Fibroblast of lung (primary cell): ENCODE results near the gene GGA3. TPM values are rescaled to one million over a fixed set of nuclear protein-coding genes. Genes with fewer than 3 reads are reported as not detected.
"Not testable (repeated sequence)": the region's sequence is repeated elsewhere in the genome, so short reads cannot be mapped to it uniquely, and the experiment has no call there.

Experiments
- DNase-seq, 2 donors: peaks; one replicate each; pipeline versions ENCODE4 v3.0.0 to v3.0.0-alpha.2; 2010; ENCODE audit warnings: low read depth in 2 of 2
- H2AFZ ChIP-seq: 2 replicates; pipeline ENCODE4 v1.5.1; 2012; ENCODE audit warnings: low read length, control low read depth, inconsistent platforms
- H3K27ac ChIP-seq: 2 replicates; pipeline ENCODE4 v1.5.1; 2011; ENCODE audit warnings: low read length, control low read depth; ENCODE audit not compliant: insufficient read depth
- H3K27me3 ChIP-seq: 2 replicates; pipeline ENCODE4 v1.5.1; 2011; ENCODE audit warnings: mild to moderate bottlenecking, low read length; ENCODE audit not compliant: control insufficient read depth, insufficient read depth
- H3K36me3 ChIP-seq: 2 replicates; pipeline ENCODE4 v1.5.1; 2011; ENCODE audit warnings: low read length; ENCODE audit not compliant: control insufficient read depth, insufficient read depth
- H3K4me1 ChIP-seq: 2 replicates; pipeline ENCODE4 v1.5.1; 2011; ENCODE audit warnings: low read length; ENCODE audit not compliant: control insufficient read depth, insufficient read depth; ENCODE audit errors: extremely low read depth
- H3K4me2 ChIP-seq: 2 replicates; pipeline ENCODE4 v1.5.1; 2011; ENCODE audit warnings: low read length, control low read depth; ENCODE audit not compliant: insufficient read depth; ENCODE audit errors: extremely low read depth
- H3K4me3 ChIP-seq, 4 experiments: fragments of 200-600 bp in 1 of 4; sonication (generic) in 1 of 4; replicated peaks in 1 of 4; 2 replicates each; pipeline ENCODE4 v1.5.1; 2011 to 2016; ENCODE audit warnings: low read length in 4 of 4, low read depth in 3 of 4, mild to moderate bottlenecking in 3 of 4, control low read depth in 2 of 4, inconsistent platforms in 1 of 4, mixed read lengths in 1 of 4; ENCODE audit not compliant: insufficient read depth in 1 of 4; ENCODE audit errors: control extremely low read depth in 1 of 4
- H3K79me2 ChIP-seq: 2 replicates; pipeline ENCODE4 v1.5.1; 2012; ENCODE audit warnings: mild to moderate bottlenecking, low read length, inconsistent platforms; ENCODE audit not compliant: control insufficient read depth, insufficient read depth
- H3K9ac ChIP-seq: 2 replicates; pipeline ENCODE4 v1.5.1; 2011; ENCODE audit warnings: mild to moderate bottlenecking, low read length, control low read depth; ENCODE audit not compliant: insufficient read depth
- H3K9me3 ChIP-seq: 2 replicates; pipeline ENCODE4 v1.5.1; 2012; ENCODE audit warnings: low read depth, low read length; ENCODE audit not compliant: control insufficient read depth, insufficient read depth
- H4K20me1 ChIP-seq: 2 replicates; pipeline ENCODE4 v1.5.1; 2011; ENCODE audit warnings: low read length; ENCODE audit not compliant: control insufficient read depth, insufficient read depth; ENCODE audit errors: extremely low read depth
- EZH2 ChIP-seq: IDR thresholded peaks from 2 replicates; pipeline ENCODE4 v1.5.1; 2012; ENCODE audit warnings: low read length, control low read depth, mild to moderate bottlenecking; ENCODE audit errors: missing control alignments
- polyA plus RNA-seq, 2 donors: library from polyadenylated mRNA; depleted of rRNA in 1 of 2; stranded (reverse) in 1 of 2; unstranded in 1 of 2; fragments of >200 nt; gene quantifications; 2 replicates each; pipeline ENCODE4 v1.2.1, GENCODE V29; 2011 to 2012; ENCODE audit warnings: missing spikeins in 1 of 2
- total RNA-seq: library from RNA; depleted of rRNA; stranded (reverse); fragments of >200 nt; gene quantifications from 2 replicates; pipeline ENCODE4 v1.2.1, GENCODE V29; 2014
- TF ChIP-seq, protein P1 (sequence below), 2 donors: IDR thresholded peaks in 1 of 2; conservative IDR thresholded peaks in 1 of 2; 1 replicate in 1 of 2; 2 replicates in 1 of 2; pipeline ENCODE4 v1.5.1; 2011 to 2012; ENCODE audit warnings: low read length in 2 of 2, control low read depth in 1 of 2, inconsistent platforms in 1 of 2, low read depth in 1 of 2, mild to moderate bottlenecking in 1 of 2

Gene GGA3
- total and polyA plus RNA-seq, 2 donors (not counting 1 experiment from before 2014, with no cell fraction given) = 13.0 to 14.4 TPM

DNA sequence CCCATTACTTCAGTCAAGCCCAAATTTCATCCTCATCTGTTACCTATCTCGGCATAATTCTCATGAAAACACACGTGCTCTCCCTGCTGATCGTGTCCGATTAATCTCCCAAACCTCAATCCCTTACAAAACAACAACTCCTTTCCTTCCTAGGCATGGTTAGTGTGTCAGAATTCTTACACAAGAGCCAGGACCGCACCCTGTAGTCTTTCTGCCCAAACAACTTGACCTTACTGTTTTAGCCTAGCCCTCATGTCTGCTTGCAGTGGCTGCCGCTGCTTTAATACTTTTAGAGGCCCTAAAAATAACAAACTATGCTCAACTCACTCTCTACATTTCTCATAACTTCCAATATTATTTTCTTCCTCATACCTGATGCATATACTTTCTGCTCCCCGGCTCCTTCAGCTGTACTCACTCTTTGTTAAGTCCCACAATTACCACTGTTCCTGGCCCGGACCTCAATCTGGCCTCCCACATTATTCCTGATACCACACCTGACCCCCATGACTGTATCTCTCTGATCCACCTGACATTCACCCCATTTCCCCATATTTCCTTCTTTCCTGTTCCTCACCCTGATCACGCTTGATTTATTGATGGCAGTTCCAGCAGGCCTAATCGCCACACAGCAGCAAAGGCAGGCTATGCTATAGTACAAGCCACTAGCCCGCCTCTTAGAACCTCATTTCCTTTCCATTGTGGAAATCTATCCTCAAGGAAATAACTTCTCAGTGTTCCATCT, 5.3 kb downstream of the GGA3 start:
- DNase-seq, H3K9ac ChIP-seq, H3K4me2 ChIP-seq, H3K27me3 ChIP-seq, H3K4me3 ChIP-seq, H3K27ac ChIP-seq, H3K36me3 ChIP-seq, H4K20me1 ChIP-seq, H3K4me1 ChIP-seq, H3K9me3 ChIP-seq, H2AFZ ChIP-seq: not testable (repeated sequence)
- H3K79me2 ChIP-seq = peaks cover 32% of the 10 kb centered on the region

- H3K27ac ChIP-seq = no peak overlapping the region
- no peaks in the 10 kb centered on the region for H4K20me1 ChIP-seq
- H3K79me2 ChIP-seq = peaks cover 13% of the 10 kb centered on the region
- no peak overlapping the region for H2AFZ ChIP-seq
- no peaks in the 10 kb centered on the region for H3K27me3 ChIP-seq
- DNase-seq = no peak
- H3K4me1 ChIP-seq = no peaks in the 10 kb centered on the region
- no peak overlapping the region for H3K4me3 ChIP-seq
- no peak for TF ChIP-seq EZH2
- TF ChIP-seq, protein P1, sequence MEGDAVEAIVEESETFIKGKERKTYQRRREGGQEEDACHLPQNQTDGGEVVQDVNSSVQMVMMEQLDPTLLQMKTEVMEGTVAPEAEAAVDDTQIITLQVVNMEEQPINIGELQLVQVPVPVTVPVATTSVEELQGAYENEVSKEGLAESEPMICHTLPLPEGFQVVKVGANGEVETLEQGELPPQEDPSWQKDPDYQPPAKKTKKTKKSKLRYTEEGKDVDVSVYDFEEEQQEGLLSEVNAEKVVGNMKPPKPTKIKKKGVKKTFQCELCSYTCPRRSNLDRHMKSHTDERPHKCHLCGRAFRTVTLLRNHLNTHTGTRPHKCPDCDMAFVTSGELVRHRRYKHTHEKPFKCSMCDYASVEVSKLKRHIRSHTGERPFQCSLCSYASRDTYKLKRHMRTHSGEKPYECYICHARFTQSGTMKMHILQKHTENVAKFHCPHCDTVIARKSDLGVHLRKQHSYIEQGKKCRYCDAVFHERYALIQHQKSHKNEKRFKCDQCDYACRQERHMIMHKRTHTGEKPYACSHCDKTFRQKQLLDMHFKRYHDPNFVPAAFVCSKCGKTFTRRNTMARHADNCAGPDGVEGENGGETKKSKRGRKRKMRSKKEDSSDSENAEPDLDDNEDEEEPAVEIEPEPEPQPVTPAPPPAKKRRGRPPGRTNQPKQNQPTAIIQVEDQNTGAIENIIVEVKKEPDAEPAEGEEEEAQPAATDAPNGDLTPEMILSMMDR (conservative IDR thresholded peaks at IDR 0.05 in 1 of 2, IDR thresholded peaks at IDR 0.05 in 1 of 2; ENCODE audit: low read depth in 1 of 2, low read length in 2 of 2) = no peak
- H3K4me2 ChIP-seq = no peak overlapping the region
- no peaks in the 10 kb centered on the region for H3K36me3 ChIP-seq
- H3K9ac ChIP-seq = no peak overlapping the region
- no peaks in the 10 kb centered on the region for H3K9me3 ChIP-seq
Measured at GRCh38 chr17:75252039-75252816, 9.2 kb downstream of the GGA3 start.

GRCh38 chr17:75250009-75250471, 11.4 kb downstream of the GGA3 start:
- no peaks in the 10 kb centered on the region for H4K20me1 ChIP-seq
- no peak overlapping the region for H2AFZ ChIP-seq
- no peaks in the 10 kb centered on the region for H3K4me1 ChIP-seq
- H3K79me2 ChIP-seq = peaks cover 13% of the 10 kb centered on the region
- no peak overlapping the region for H3K4me2 ChIP-seq
- peak overlapping the region in 1 of 4 experiments; percentile 23 for H3K4me3 ChIP-seq
- no peaks in the 10 kb centered on the region for H3K9me3 ChIP-seq
- peak in 1 of 2 donors; percentile 42 for DNase-seq
- TF ChIP-seq EZH2 = no peak
- TF ChIP-seq, protein P1 (conservative IDR thresholded peaks at IDR 0.05 in 1 of 2, IDR thresholded peaks at IDR 0.05 in 1 of 2; ENCODE audit: low read depth in 1 of 2, low read length in 2 of 2) = no peak
- H3K36me3 ChIP-seq = peaks cover 10% of the 10 kb centered on the region
- H3K27me3 ChIP-seq = no peaks in the 10 kb centered on the region
- peak overlapping the region; percentile 27 for H3K27ac ChIP-seq
- no peak overlapping the region for H3K9ac ChIP-seq
